Measurements from ENCODE around the gene ADAMTSL3. TPM values are rescaled to one million over a fixed set of nuclear protein-coding genes. Genes with fewer than 3 reads are reported as not detected.

The ADAMTSL3 gene
- total RNA-seq, 2 donors from 2014 or later, result not detected

DNA sequence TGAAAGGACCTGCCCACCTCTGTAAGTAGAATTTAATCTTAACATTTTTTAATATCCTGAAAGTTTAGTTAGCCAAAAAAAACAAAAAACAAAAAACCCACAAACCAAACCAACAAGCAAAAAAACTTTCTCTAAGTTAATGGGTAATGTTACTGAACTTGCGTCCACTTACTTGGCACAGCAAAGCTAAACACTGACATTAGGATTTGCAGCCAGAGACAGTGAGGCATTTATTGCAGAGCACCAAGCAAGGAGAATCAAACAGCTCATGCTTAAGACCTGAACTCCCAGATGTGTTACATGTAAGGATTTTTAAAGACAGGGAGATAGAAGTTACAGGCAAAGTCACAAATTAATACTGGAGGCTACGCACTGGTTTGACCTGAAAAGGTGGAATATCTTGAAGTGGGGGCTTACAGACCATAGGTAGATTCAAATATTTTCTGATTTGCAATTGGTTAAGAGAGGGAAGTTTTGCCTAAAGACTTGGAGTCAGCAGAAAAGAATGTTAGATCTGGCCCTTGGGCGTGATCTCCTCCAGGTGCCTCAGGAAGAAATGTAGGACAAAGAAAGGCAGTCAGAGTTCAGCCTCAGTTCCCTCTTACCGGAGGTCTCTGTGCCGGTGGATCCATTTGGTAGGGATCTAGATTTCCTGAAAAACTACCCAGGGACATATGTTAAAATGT, 205.0 kb downstream of the ADAMTSL3 start:
- Mint-ChIP-seq H3K4me1 (no peaks in the 10 kb centered on the region), H3K36me3 (ENCODE audit: low read depth) (no peaks in the 10 kb centered on the region), H3K27me3 (peaks cover 16% of the 10 kb centered on the region), H3K4me3 (no peak overlapping the region), H3K9me3 (peaks cover 6% of the 10 kb centered on the region), H3K27ac (no peak overlapping the region)
- no peak for ATAC-seq (replicated peaks)

DNA sequence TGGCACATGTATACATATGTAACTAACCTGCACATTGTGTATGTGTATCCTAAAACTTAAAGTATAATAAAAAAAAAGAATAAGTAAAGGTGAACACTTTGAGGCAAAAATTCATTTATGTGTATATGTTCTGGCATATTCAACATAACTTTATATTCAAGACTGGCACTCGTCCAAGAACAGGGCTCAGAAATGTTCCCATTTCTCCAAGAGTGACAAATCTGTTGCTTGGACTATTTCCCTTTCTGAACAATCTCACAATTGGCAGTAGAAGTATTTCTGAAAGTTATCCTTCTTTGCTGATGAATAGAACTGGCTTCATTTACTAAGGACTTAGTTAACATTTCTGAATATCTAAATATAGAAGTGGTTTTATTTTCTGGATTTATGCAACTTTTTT, 212.8 kb downstream of the ADAMTSL3 start:
- Mint-ChIP-seq H3K27ac (no peak overlapping the region), H3K4me3 (no peak overlapping the region), H3K4me1 (no peaks in the 10 kb centered on the region), H3K9me3 (peaks cover 4% of the 10 kb centered on the region), H3K36me3 (ENCODE audit: low read depth) (no peaks in the 10 kb centered on the region), H3K27me3 (peaks cover 10% of the 10 kb centered on the region)
- ATAC-seq (replicated peaks), result no peak

DNA sequence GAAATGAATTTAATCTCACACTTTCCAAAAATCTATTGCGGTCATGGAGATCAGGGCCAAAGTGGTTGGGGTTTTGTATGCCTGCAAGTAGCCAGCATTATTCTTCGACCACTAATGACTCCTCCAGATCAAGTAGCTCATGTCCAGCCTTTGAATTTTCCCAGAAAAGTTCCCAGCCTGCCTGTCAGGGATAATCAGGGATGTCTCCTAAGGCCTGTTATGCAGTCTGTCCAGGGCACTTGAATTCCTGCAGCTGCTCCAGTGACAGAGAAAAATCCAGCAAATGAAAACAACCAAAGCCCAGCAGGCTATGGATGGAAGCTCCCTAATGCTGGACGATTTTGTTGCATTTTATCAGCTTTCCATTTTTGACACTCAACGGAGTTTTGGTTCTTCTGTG, 215.4 kb downstream of the ADAMTSL3 start:
- Mint-ChIP-seq H3K36me3 (ENCODE audit: low read depth) (no peaks in the 10 kb centered on the region), H3K27ac (no peak overlapping the region), H3K4me1 (no peaks in the 10 kb centered on the region), H3K4me3 (no peak overlapping the region), H3K9me3 (no peaks in the 10 kb centered on the region), H3K27me3 (peaks cover 5% of the 10 kb centered on the region)
- no peak for ATAC-seq (replicated peaks)

- H3K9me3 Mint-ChIP-seq, result no peaks in the 10 kb centered on the region
- no peaks in the 10 kb centered on the region for H3K36me3 Mint-ChIP-seq (ENCODE audit: low read depth)
- H3K27ac Mint-ChIP-seq, result no peak overlapping the region
- H3K4me1 Mint-ChIP-seq, result no peaks in the 10 kb centered on the region
- peaks cover 5% of the 10 kb centered on the region for H3K27me3 Mint-ChIP-seq
- H3K4me3 Mint-ChIP-seq, result no peak overlapping the region
- ATAC-seq (replicated peaks), result no peak
Measured at GRCh38 chr15:83871808-83872559, 218.1 kb downstream of the ADAMTSL3 start.

DNA sequence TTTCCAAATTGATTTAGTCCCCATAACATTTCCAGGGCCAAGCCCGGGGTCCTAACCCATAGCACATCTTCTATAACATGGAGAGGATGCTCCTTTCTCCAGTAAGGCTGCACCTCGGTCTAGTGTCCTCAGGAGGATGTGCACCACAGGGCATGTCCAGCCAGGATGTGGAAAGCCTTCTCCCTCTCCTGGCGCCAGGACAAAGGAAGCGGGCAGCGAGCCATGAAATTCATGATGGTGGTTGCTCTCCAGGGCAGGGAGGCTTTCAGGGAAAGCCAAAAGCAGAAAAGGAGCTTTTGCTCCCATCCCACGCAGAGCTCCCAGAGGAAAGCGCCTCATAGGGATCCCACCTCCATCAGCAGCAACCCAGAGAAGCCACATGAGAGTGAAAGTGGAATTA, 220.0 kb downstream of the ADAMTSL3 start:
- Mint-ChIP-seq H3K27ac (no peak overlapping the region), H3K27me3 (peaks cover 3% of the 10 kb centered on the region), H3K9me3 (no peaks in the 10 kb centered on the region), H3K4me3 (no peak overlapping the region), H3K36me3 (ENCODE audit: low read depth) (no peaks in the 10 kb centered on the region), H3K4me1 (no peaks in the 10 kb centered on the region)
- no peak for ATAC-seq (replicated peaks)

GRCh38 chr15:83880529-83880928, 226.6 kb downstream of the ADAMTSL3 start:
- H3K9me3 Mint-ChIP-seq, result no peaks in the 10 kb centered on the region
- ATAC-seq (replicated peaks), result no peak
- no peaks in the 10 kb centered on the region for H3K27me3 Mint-ChIP-seq
- no peak overlapping the region for H3K27ac Mint-ChIP-seq
- no peak overlapping the region for H3K4me3 Mint-ChIP-seq
- H3K36me3 Mint-ChIP-seq (ENCODE audit: low read depth), result no peaks in the 10 kb centered on the region
- no peaks in the 10 kb centered on the region for H3K4me1 Mint-ChIP-seq

- no peaks in the 10 kb centered on the region for H3K27me3 Mint-ChIP-seq
- H3K4me3 Mint-ChIP-seq, result no peak overlapping the region
- ATAC-seq (replicated peaks), result no peak
- no peaks in the 10 kb centered on the region for H3K4me1 Mint-ChIP-seq
- no peaks in the 10 kb centered on the region for H3K9me3 Mint-ChIP-seq
- no peaks in the 10 kb centered on the region for H3K36me3 Mint-ChIP-seq (ENCODE audit: low read depth)
- no peak overlapping the region for H3K27ac Mint-ChIP-seq
Measured at GRCh38 chr15:83881156-83881555, 227.2 kb downstream of the ADAMTSL3 start.

- no peak overlapping the region for H3K27ac Mint-ChIP-seq
- no peak for ATAC-seq (replicated peaks)
- no peaks in the 10 kb centered on the region for H3K9me3 Mint-ChIP-seq
- no peak overlapping the region for H3K4me3 Mint-ChIP-seq
- H3K27me3 Mint-ChIP-seq, result peaks cover 13% of the 10 kb centered on the region
- no peaks in the 10 kb centered on the region for H3K36me3 Mint-ChIP-seq (ENCODE audit: low read depth)
- H3K4me1 Mint-ChIP-seq, result no peaks in the 10 kb centered on the region
Measured at GRCh38 chr15:83886321-83886720, 232.4 kb downstream of the ADAMTSL3 start.

- Mint-ChIP-seq H3K27me3 (peaks cover 18% of the 10 kb centered on the region), H3K9me3 (no peaks in the 10 kb centered on the region), H3K36me3 (ENCODE audit: low read depth) (no peaks in the 10 kb centered on the region), H3K4me1 (no peaks in the 10 kb centered on the region), H3K4me3 (no peak overlapping the region), H3K27ac (no peak overlapping the region)
- no peak for ATAC-seq (replicated peaks)
Measured at GRCh38 chr15:83887404-83887803, 233.5 kb downstream of the ADAMTSL3 start.

- Mint-ChIP-seq H3K4me3 (no peak overlapping the region), H3K27me3 (peaks cover 21% of the 10 kb centered on the region), H3K27ac (no peak overlapping the region), H3K4me1 (no peaks in the 10 kb centered on the region), H3K36me3 (ENCODE audit: low read depth) (no peaks in the 10 kb centered on the region), H3K9me3 (no peaks in the 10 kb centered on the region)
- no peak for ATAC-seq (replicated peaks)
Measured at GRCh38 chr15:83887961-83888360, 234.0 kb downstream of the ADAMTSL3 start.

- Mint-ChIP-seq H3K9me3 (no peaks in the 10 kb centered on the region), H3K4me1 (no peaks in the 10 kb centered on the region), H3K27ac (no peak overlapping the region), H3K36me3 (ENCODE audit: low read depth) (no peaks in the 10 kb centered on the region), H3K4me3 (no peak overlapping the region), H3K27me3 (peaks cover 21% of the 10 kb centered on the region)
- no peak for ATAC-seq (replicated peaks)
Measured at GRCh38 chr15:83889995-83890394, 236.1 kb downstream of the ADAMTSL3 start.

- ATAC-seq (replicated peaks), result no peak
- Mint-ChIP-seq H3K36me3 (ENCODE audit: low read depth) (no peaks in the 10 kb centered on the region), H3K4me1 (no peaks in the 10 kb centered on the region), H3K9me3 (no peaks in the 10 kb centered on the region), H3K27ac (no peak overlapping the region), H3K27me3 (peaks cover 21% of the 10 kb centered on the region), H3K4me3 (no peak overlapping the region)
Measured at GRCh38 chr15:83890587-83890986, 236.7 kb downstream of the ADAMTSL3 start.

DNA sequence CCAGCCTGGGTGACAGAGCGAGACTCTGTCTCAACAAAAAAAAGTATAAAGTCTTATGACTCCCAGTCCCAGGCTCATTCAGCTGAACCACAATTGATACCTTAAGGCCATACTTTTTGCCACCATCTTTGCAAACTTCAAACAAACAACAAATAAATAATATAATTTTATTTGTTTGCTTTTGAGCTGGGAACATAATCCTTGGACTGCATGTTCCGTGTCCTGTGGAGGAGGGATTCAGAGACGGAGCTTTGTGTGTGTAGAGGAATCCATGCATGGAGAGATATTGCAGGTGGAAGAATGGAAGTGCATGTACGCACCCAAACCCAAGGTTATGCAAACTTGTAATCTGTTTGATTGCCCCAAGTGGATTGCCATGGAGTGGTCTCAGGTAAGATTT, 238.6 kb downstream of the ADAMTSL3 start:
- no peaks in the 10 kb centered on the region for H3K9me3 Mint-ChIP-seq
- ATAC-seq (replicated peaks), result no peak
- H3K36me3 Mint-ChIP-seq (ENCODE audit: low read depth), result no peaks in the 10 kb centered on the region
- H3K27me3 Mint-ChIP-seq, result peaks cover 16% of the 10 kb centered on the region
- no peak overlapping the region for H3K27ac Mint-ChIP-seq
- H3K4me1 Mint-ChIP-seq, result no peaks in the 10 kb centered on the region
- no peak overlapping the region for H3K4me3 Mint-ChIP-seq

DNA sequence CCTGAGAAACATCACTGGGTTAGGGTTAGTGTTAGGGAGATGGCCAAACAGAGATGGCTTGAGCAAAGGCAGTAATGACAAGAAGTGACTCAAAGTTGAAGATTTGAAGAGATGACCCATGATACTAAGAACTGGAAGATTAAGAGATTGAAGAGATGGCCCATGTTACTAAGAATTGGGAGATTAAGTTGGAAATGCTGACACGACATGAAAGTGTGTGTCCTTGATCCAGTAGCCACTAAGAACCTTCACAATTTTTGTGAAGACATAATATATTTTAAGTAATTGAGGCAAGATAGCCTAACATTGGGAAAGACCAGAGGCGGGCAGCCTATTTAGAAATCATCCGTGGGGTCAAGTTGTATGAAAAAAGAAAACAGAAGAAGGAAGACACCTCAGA, 239.4 kb downstream of the ADAMTSL3 start:
- H3K27ac Mint-ChIP-seq, result no peak overlapping the region
- H3K4me1 Mint-ChIP-seq, result no peaks in the 10 kb centered on the region
- no peaks in the 10 kb centered on the region for H3K9me3 Mint-ChIP-seq
- ATAC-seq (replicated peaks), result no peak
- no peak overlapping the region for H3K4me3 Mint-ChIP-seq
- H3K27me3 Mint-ChIP-seq, result peaks cover 20% of the 10 kb centered on the region
- no peaks in the 10 kb centered on the region for H3K36me3 Mint-ChIP-seq (ENCODE audit: low read depth)

- ATAC-seq (replicated peaks), result no peak
- Mint-ChIP-seq H3K27ac (no peak overlapping the region), H3K36me3 (ENCODE audit: low read depth) (no peaks in the 10 kb centered on the region), H3K9me3 (no peaks in the 10 kb centered on the region), H3K27me3 (peaks cover 10% of the 10 kb centered on the region), H3K4me1 (no peaks in the 10 kb centered on the region), H3K4me3 (no peak overlapping the region)
Measured at GRCh38 chr15:83897037-83897436, 243.1 kb downstream of the ADAMTSL3 start.

Data from activated T-helper 17 cell treated with anti-CD3 and anti-CD28 coated beads, Interleukin-2, amount 50 U/mL, for 72 hours (primary cell).